Measurements from ENCODE around the gene FTO. TPM values are rescaled to one million over a fixed set of nuclear protein-coding genes. Genes with fewer than 3 reads are reported as not detected.

Gene FTO
- total RNA-seq, 4 donors from 2014 or later = 63.2 to 151 (median 105) TPM

- no peaks in the 10 kb centered on the region for H3K36me3 ChIP-seq
- H3K9me3 ChIP-seq = no peaks in the 10 kb centered on the region
- H3K4me3 ChIP-seq = no peak overlapping the region
- DNase-seq = no peak
- no peak for TF ChIP-seq POLR2A (IDR thresholded peaks at IDR 0.05)
- TF ChIP-seq CTCF (IDR thresholded peaks at IDR 0.05) = no peak
- H3K27ac ChIP-seq = no peak overlapping the region
- no peaks in the 10 kb centered on the region for H3K27me3 ChIP-seq
- intact Hi-C loops (cut with DNase I; ENCODE audit: low total_unique reads) = no loop called here
- no peaks in the 10 kb centered on the region for H3K4me1 ChIP-seq
Observed at GRCh38 chr16:53960954-53961616, 257.1 kb downstream of the FTO start.

- H3K4me1 ChIP-seq = no peaks in the 10 kb centered on the region
- no peak overlapping the region for H3K4me3 ChIP-seq
- no peak for TF ChIP-seq CTCF (IDR thresholded peaks at IDR 0.05)
- no peak for TF ChIP-seq POLR2A (IDR thresholded peaks at IDR 0.05)
- DNase-seq = no peak
- H3K27ac ChIP-seq = no peak overlapping the region
- H3K36me3 ChIP-seq = no peaks in the 10 kb centered on the region
- no peaks in the 10 kb centered on the region for H3K9me3 ChIP-seq
- intact Hi-C loops (cut with DNase I; ENCODE audit: low total_unique reads) = no loop called here
- no peaks in the 10 kb centered on the region for H3K27me3 ChIP-seq
Observed at GRCh38 chr16:53962041-53962440, 258.1 kb downstream of the FTO start.

- H3K4me1 ChIP-seq = no peaks in the 10 kb centered on the region
- no peaks in the 10 kb centered on the region for H3K27me3 ChIP-seq
- no peak overlapping the region for H3K27ac ChIP-seq
- no peak overlapping the region for H3K4me3 ChIP-seq
- intact Hi-C loops (cut with DNase I; ENCODE audit: low total_unique reads) = no loop called here
- TF ChIP-seq CTCF (IDR thresholded peaks at IDR 0.05) (no peak), POLR2A (IDR thresholded peaks at IDR 0.05) (no peak)
- H3K36me3 ChIP-seq = no peaks in the 10 kb centered on the region
- DNase-seq = no peak
- H3K9me3 ChIP-seq = no peaks in the 10 kb centered on the region
Observed at GRCh38 chr16:53964145-53964790, 260.3 kb downstream of the FTO start.

- intact Hi-C loops (cut with DNase I; ENCODE audit: low total_unique reads) = no loop called here
- no peak for DNase-seq
- Histone ChIP-seq H3K4me3 (no peak overlapping the region), H3K27me3 (no peaks in the 10 kb centered on the region), H3K4me1 (no peaks in the 10 kb centered on the region), H3K9me3 (no peaks in the 10 kb centered on the region), H3K27ac (no peak overlapping the region), H3K36me3 (no peaks in the 10 kb centered on the region)
- TF ChIP-seq CTCF (IDR thresholded peaks at IDR 0.05) (no peak), POLR2A (IDR thresholded peaks at IDR 0.05) (no peak)
Observed at GRCh38 chr16:53966821-53967571, 263.0 kb downstream of the FTO start.

GRCh38 chr16:53967572-53967971 lies 263.6 kb downstream of the FTO start:
- no peaks in the 10 kb centered on the region for H3K4me1 ChIP-seq
- H3K36me3 ChIP-seq = no peaks in the 10 kb centered on the region
- H3K27ac ChIP-seq = no peak overlapping the region
- H3K9me3 ChIP-seq = no peaks in the 10 kb centered on the region
- no peak for DNase-seq
- TF ChIP-seq POLR2A (IDR thresholded peaks at IDR 0.05) (no peak), CTCF (IDR thresholded peaks at IDR 0.05) (no peak)
- no peaks in the 10 kb centered on the region for H3K27me3 ChIP-seq
- intact Hi-C loops (cut with DNase I; ENCODE audit: low total_unique reads) = no loop called here
- H3K4me3 ChIP-seq = no peak overlapping the region

Data from uterus (tissue), 4 donors.